ENCODE results near the gene PPP1R3G.

- TF ChIP-seq CTCF (conservative IDR thresholded peaks at IDR 0.05 in 1 of 2, IDR thresholded peaks at IDR 0.05 in 1 of 2; ENCODE audit: low read depth in 1 of 2, low read length in 2 of 2) (no peak), EZH2 (IDR thresholded peaks at IDR 0.05; ENCODE audit: low read length, missing control alignments) (no peak)
Measured at GRCh38 chr6:5111626-5112025, 26.5 kb downstream of the PPP1R3G start.

Data from fibroblast of lung (primary cell).